IMR-90 (cell line): ENCODE measurements around the gene ERCC6. TPM values are rescaled to one million over a fixed set of nuclear protein-coding genes. Genes with fewer than 3 reads are reported as not detected.

Experiments used
- ATAC-seq: fragments of 200-7000 bp; cut with Tn5 transposase; 2 replicates; pipeline ENCODE4 v1.9.1; 2020; ENCODE audit warnings: low read depth, mild to moderate bottlenecking, moderate library complexity
- BruUV-seq: library from RNA; stranded (reverse); fragments of 400-500 nt; replicated peaks from 2 replicates; lab custom pipeline; 2021; lab: Mats Ljungman, UMichigan
- CTCF ChIA-PET: fragments of 300-600 bp; formaldehyde crosslinking; extraction: SDS; loops from one replicate; lab custom pipeline; 2021; ENCODE audit warnings: antibody characterized with exemption; lab: Yijun Ruan, JAX
- POLR2A ChIA-PET: fragments of 300-600 bp; sonication (Branson Sonifier 250); formaldehyde crosslinking; loops from one replicate; lab custom pipeline; 2022; ENCODE audit warnings: antibody characterized with exemption; ENCODE audit not compliant: unreplicated experiment; lab: Charles Lee
- DNase-seq: peaks from one replicate; pipeline ENCODE4 v3.0.0; 2013
- H2AFZ ChIP-seq: replicated peaks from 2 replicates; pipeline ENCODE3; 2013; ENCODE audit warnings: low read length, mild to moderate bottlenecking; ENCODE audit not compliant: poor library complexity
- H2AK5ac ChIP-seq: 2 replicates; pipeline ENCODE4 v1.6.1; 2013; ENCODE audit warnings: low read depth, low read length, inconsistent platforms
- H2AK9ac ChIP-seq: replicated peaks from 2 replicates; pipeline ENCODE3; 2013; ENCODE audit warnings: mild to moderate bottlenecking, low read depth, low read length, moderate library complexity; ENCODE audit not compliant: poor library complexity
- H2BK120ac ChIP-seq: 2 replicates; pipeline ENCODE4 v1.6.1; 2013; ENCODE audit warnings: low read depth, low read length, inconsistent platforms
- H2BK15ac ChIP-seq: 3 replicates; pipeline ENCODE4 v1.6.1; 2013; ENCODE audit warnings: low read depth, low read length, inconsistent platforms
- H2BK20ac ChIP-seq: 2 replicates; pipeline ENCODE4 v1.6.1; 2013; ENCODE audit warnings: low read depth, mild to moderate bottlenecking, inconsistent platforms, low read length, moderate library complexity
- H2BK5ac ChIP-seq: 2 replicates; pipeline ENCODE4 v1.6.1; 2013; ENCODE audit warnings: mild to moderate bottlenecking, low read depth, low read length, inconsistent platforms; ENCODE audit not compliant: poor library complexity, severe bottlenecking
- H3K14ac ChIP-seq: replicated peaks from 2 replicates; pipeline ENCODE4 v1.6.1; 2013; ENCODE audit warnings: low read depth, low read length, inconsistent platforms
- H3K18ac ChIP-seq: 2 replicates; pipeline ENCODE4 v1.6.1; 2013; ENCODE audit warnings: low read depth, low read length, control low read depth
- H3K23ac ChIP-seq: 2 replicates; pipeline ENCODE4 v1.6.1; 2013; ENCODE audit warnings: low read depth, low read length, inconsistent platforms
- H3K27ac ChIP-seq: 2 replicates; pipeline ENCODE4 v1.5.1; 2013; ENCODE audit warnings: mild to moderate bottlenecking, control low read depth, low read length; ENCODE audit not compliant: insufficient read depth
- H3K27me3 ChIP-seq: 2 replicates; pipeline ENCODE4 v1.6.1; 2013; ENCODE audit warnings: low read length; ENCODE audit not compliant: control insufficient read depth, insufficient read depth
- H3K36me3 ChIP-seq: 2 replicates; pipeline ENCODE4 v1.6.1; 2013; ENCODE audit warnings: low read length, mixed read lengths; ENCODE audit not compliant: control insufficient read depth, insufficient read depth
- H3K4ac ChIP-seq: 2 replicates; pipeline ENCODE4 v1.6.1; 2013; ENCODE audit warnings: low read depth, low read length, inconsistent platforms
- H3K4me1 ChIP-seq: 2 replicates; pipeline ENCODE4 v1.6.1; 2013; ENCODE audit warnings: low read length, mixed read lengths; ENCODE audit not compliant: control insufficient read depth, insufficient read depth
- H3K4me2 ChIP-seq: 2 replicates; pipeline ENCODE4 v1.6.1; 2013; ENCODE audit warnings: low read depth, mild to moderate bottlenecking, control low read depth, low read length, moderate library complexity
- H3K4me3 ChIP-seq: 2 replicates; pipeline ENCODE4 v1.5.1; 2013; ENCODE audit warnings: low read depth, mild to moderate bottlenecking, control low read depth, low read length, moderate library complexity; ENCODE audit not compliant: insufficient read depth
- H3K56ac ChIP-seq: 2 replicates; pipeline ENCODE4 v1.6.1; 2013; ENCODE audit warnings: low read length, inconsistent platforms; ENCODE audit not compliant: insufficient read depth; ENCODE audit errors: extremely low read depth
- H3K79me1 ChIP-seq, 2 experiments: 2 replicates each; pipeline ENCODE4 v1.6.1; 2013; ENCODE audit warnings: low read length in 2 of 2, inconsistent platforms in 1 of 2, low read depth in 1 of 2
- H3K9ac ChIP-seq: 2 replicates; pipeline ENCODE4 v1.6.1; 2013; ENCODE audit warnings: low read depth, low read length, control low read depth
- H3K9me1 ChIP-seq: 2 replicates; pipeline ENCODE4 v1.6.1; 2013; ENCODE audit warnings: low read length, inconsistent platforms; ENCODE audit not compliant: insufficient read depth
- H3K9me3 ChIP-seq: 2 replicates; pipeline ENCODE4 v1.6.1; 2013; ENCODE audit warnings: low read length; ENCODE audit not compliant: control insufficient read depth, insufficient read depth
- H4K20me1 ChIP-seq: 2 replicates; pipeline ENCODE4 v1.6.1; 2013; ENCODE audit warnings: low read length, inconsistent platforms; ENCODE audit not compliant: insufficient read depth
- H4K5ac ChIP-seq: 2 replicates; pipeline ENCODE4 v1.6.1; 2013; ENCODE audit warnings: mild to moderate bottlenecking, low read depth, low read length, control low read depth
- H4K8ac ChIP-seq, 2 experiments: 2 replicates each; pipeline ENCODE4 v1.6.1; 2013; ENCODE audit warnings: low read depth in 2 of 2, low read length in 2 of 2, control low read depth in 1 of 2, inconsistent platforms in 1 of 2
- H4K91ac ChIP-seq: 2 replicates; pipeline ENCODE4 v1.6.1; 2013; ENCODE audit warnings: low read depth, low read length, inconsistent platforms; ENCODE audit not compliant: insufficient read depth
- CEBPB ChIP-seq: IDR thresholded peaks from 2 replicates; pipeline ENCODE4 v1.6.1; 2012; ENCODE audit warnings: low read depth, low read length, improper control_type of control experiment
- CHD1 ChIP-seq: IDR thresholded peaks from 2 replicates; pipeline ENCODE4 v1.6.1; 2012; ENCODE audit warnings: low read depth, low read length, improper control_type of control experiment
- CTCF ChIP-seq: conservative IDR thresholded peaks from 2 replicates; pipeline ENCODE4 v1.5.1; 2012; ENCODE audit warnings: mild to moderate bottlenecking, low read depth, low read length, improper control_type of control experiment
- FOS ChIP-seq: fragments of 150-350 bp; IDR thresholded peaks from 2 replicates; pipeline ENCODE4 v1.6.1; 2016; ENCODE audit warnings: low read depth, low read length
- MAZ ChIP-seq: IDR thresholded peaks from 2 replicates; pipeline ENCODE4 v1.6.1; 2012; ENCODE audit warnings: low read depth, mild to moderate bottlenecking, low read length, improper control_type of control experiment, moderate library complexity, borderline replicate concordance
- MXI1 ChIP-seq: IDR thresholded peaks from 2 replicates; pipeline ENCODE4 v1.6.1; 2012; ENCODE audit warnings: low read depth, mild to moderate bottlenecking, low read length, moderate library complexity, borderline replicate concordance
- POLR2A ChIP-seq: IDR thresholded peaks from 2 replicates; pipeline ENCODE4 v1.6.1; 2012; ENCODE audit warnings: mild to moderate bottlenecking, low read depth, low read length
- RFX5 ChIP-seq: IDR thresholded peaks from 2 replicates; pipeline ENCODE4 v1.8.0; 2012; ENCODE audit warnings: low read depth, mild to moderate bottlenecking, low read length, moderate library complexity
- USF2 ChIP-seq: fragments of 150-350 bp; IDR thresholded peaks from 2 replicates; pipeline ENCODE4 v1.6.1; 2017; ENCODE audit warnings: mild to moderate bottlenecking, antibody characterized with exemption, low read length, low read depth
- WGBS, 2 experiments: methylation state at CpG; one replicate each; pipeline versions ENCODE4 v1.1.5 to v1.1.7; 2013; ENCODE audit warnings: missing lambda C conversion rate in 2 of 2; ENCODE audit not compliant: insufficient read length in 1 of 2; ENCODE audit errors: extremely low coverage in 2 of 2; 5-methylcytosine and 5-hydroxymethylcytosine counted together
- dilution Hi-C: fragments of 300-500 bp; cut with HindIII; formaldehyde crosslinking; loops from one replicate; pipeline ENCODE4 v1.14.3; 2018; ENCODE audit warnings: low sequenced_read_pairs; ENCODE audit not compliant: unreplicated experiment
- in situ Hi-C: fragments of 300-500 bp; cut with MboI; formaldehyde crosslinking; loops from 3 replicates; pipeline ENCODE4 v1.14.3; 2019; ENCODE audit warnings: low sequenced_read_pairs, inconsistent platforms, mixed read lengths
- intact Hi-C: fragments of 100-400 bp; cut with micrococcal nuclease; formaldehyde crosslinking; loops from 2 replicates; pipeline ENCODE4 v1.10.0; 2022
- polyA plus RNA-seq, 3 experiments: library from polyadenylated mRNA; depleted of rRNA; stranded (reverse); fragments of >200 nt; gene quantifications; 2 replicates each; pipeline ENCODE4 v1.2.3, GENCODE V29; 2012; ENCODE audit warnings: low replicate concordance in 1 of 3
- total RNA-seq: library from RNA; depleted of rRNA; stranded (reverse); fragments of >200 nt; gene quantifications from 2 replicates; pipeline ENCODE4 v1.2.3, GENCODE V29; 2012

The ERCC6 gene
- total and polyA plus RNA-seq, 2 of the 4 experiments (the other 2 are of a cell fraction): 7.3 to 14.9 TPM

- no peak overlapping the region for H3K4ac ChIP-seq
- no peaks in the 10 kb centered on the region for H3K36me3 ChIP-seq
- TF ChIP-seq MAZ (no peak), POLR2A (no peak), CEBPB (no peak), MXI1 (no peak), CTCF (no peak), USF2 (no peak), CHD1 (no peak), RFX5 (no peak), FOS (no peak)
- no peak overlapping the region for H3K4me3 ChIP-seq
- H2BK5ac ChIP-seq: no peak overlapping the region
- no peak overlapping the region for H3K23ac ChIP-seq
- H3K9me1 ChIP-seq: no peaks in the 10 kb centered on the region; the same call in 1 of the 2 replicates
- H2AK5ac ChIP-seq: no peak overlapping the region
- no peak overlapping the region for H3K9ac ChIP-seq
- ATAC-seq (no peak), DNase-seq (no peak)
- CTCF ChIA-PET: no interaction called here
- no peak overlapping the region for H2BK120ac ChIP-seq
- POLR2A ChIA-PET: no interaction called here
- no peaks in the 10 kb centered on the region; the same call in 1 of the 2 replicates for H3K27me3 ChIP-seq
- BruUV-seq: no TSS peak
- no peaks in the 10 kb centered on the region for H3K79me1 ChIP-seq
- no CpG with 5 or more reads among the region's 2 CpGs for WGBS, 2 experiments
- H3K56ac ChIP-seq: no peak overlapping the region
- H4K5ac ChIP-seq: no peak overlapping the region
- no peaks in the 10 kb centered on the region for H4K20me1 ChIP-seq
- no peak overlapping the region for H3K27ac ChIP-seq
- dilution Hi-C loops (no loop called here), in situ Hi-C loops (no loop called here), intact Hi-C loops (no loop called here)
- no peak overlapping the region for H2AFZ ChIP-seq
- H4K91ac ChIP-seq: no peak overlapping the region
- no peak overlapping the region for H3K18ac ChIP-seq
- H3K4me1 ChIP-seq: no peaks in the 10 kb centered on the region
- H4K8ac ChIP-seq: no peak overlapping the region
- no peak overlapping the region for H2BK15ac ChIP-seq
- no peak overlapping the region for H3K14ac ChIP-seq
- H2AK9ac ChIP-seq: no peak overlapping the region
- no peaks in the 10 kb centered on the region for H3K9me3 ChIP-seq
- no peak overlapping the region for H2BK20ac ChIP-seq
- no peak overlapping the region for H3K4me2 ChIP-seq
Observed at GRCh38 chr10:49577182-49577925, 38.4 kb upstream of the ERCC6 start.
